Measurements from ENCODE around the gene GLRX.
"Not testable (repeated sequence)": the region's sequence is repeated elsewhere in the genome, so short reads cannot be mapped to it uniquely, and the experiment has no call there.

The GLRX gene

GRCh38 chr5:95822542-95823181, at the start of gene GLRX:
Gene GLRX (minus strand): TSS chr5:95822726. CDS start chr5:95822662, 64 bp downstream.
- TF ChIP-seq CTCF (IDR thresholded peaks at IDR 0.05; ENCODE audit: low read depth, low read length, missing control alignments): no peak
- DNase-seq (ENCODE audit: extremely low read depth, low read depth): no peak
- peak within 1 kb of the TSS; percentile 76 for H3K4me3 ChIP-seq (replicated peaks; ENCODE audit: low read depth, low read length)

DNA sequence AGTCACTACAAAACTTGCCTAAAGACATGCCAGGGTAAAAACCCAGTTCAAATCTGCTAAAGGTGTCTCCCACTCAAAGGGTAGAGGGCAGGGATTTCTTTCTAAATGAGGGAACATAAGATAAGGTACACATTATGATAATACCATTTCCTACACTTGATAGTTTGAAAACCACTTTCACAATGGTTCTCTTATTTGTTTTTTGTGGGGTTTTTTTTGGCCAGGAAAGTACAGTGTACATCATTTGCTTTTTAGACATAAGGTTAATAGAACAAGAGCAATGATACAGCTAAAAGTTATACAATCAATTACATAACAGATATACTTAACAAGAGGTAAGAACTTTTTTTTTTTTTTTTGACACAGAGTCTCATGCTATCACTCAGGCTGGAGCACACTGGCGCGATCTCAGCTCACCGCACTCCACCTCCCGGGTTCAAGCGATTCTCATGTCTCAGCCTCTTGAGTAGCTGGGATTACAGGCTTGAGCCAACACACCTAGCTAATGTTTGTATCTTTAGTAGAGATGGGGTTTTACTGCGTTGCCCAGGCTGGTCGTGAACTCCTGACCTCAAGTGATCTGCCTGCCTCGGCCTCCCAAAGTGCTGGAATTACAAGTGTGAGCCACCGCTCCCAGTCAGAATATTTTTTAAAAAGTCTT, 48.8 kb upstream of the GLRX start:
- no peak for DNase-seq (ENCODE audit: extremely low read depth, low read depth)
- TF ChIP-seq CTCF (IDR thresholded peaks at IDR 0.05; ENCODE audit: low read depth, low read length, missing control alignments): no peak
- H3K4me3 ChIP-seq (replicated peaks; ENCODE audit: low read depth, low read length): no peak overlapping the region

DNA sequence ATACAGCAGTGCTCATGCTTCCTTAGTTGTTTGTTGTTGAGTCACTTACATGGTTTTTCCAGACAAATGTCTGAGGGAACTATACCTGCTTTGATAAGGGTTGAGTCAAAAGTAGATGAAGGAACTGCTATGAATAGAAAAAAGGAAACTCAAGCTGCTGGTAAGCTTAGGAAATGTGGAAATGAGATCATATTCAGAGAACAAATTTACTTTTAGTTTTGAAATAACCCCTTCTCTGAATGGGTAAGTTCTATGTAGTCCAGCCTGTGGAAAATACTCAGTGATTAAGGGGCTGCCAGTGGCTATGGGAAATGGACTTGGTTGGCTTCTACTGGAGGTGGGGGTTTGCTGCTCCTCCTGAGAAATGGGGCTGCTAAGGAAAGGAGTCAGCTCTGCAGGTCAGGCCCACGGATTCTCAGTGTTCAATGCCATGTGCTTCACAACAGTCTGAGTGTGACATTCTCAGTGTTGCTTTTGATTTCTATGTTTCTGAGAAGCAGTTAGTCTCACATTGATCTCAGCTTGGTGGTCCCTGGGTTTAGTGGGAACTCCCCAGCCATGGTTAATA, 47.7 kb upstream of the GLRX start:
- no peak for TF ChIP-seq CTCF (IDR thresholded peaks at IDR 0.05; ENCODE audit: low read depth, low read length, missing control alignments)
- no peak for DNase-seq (ENCODE audit: extremely low read depth, low read depth)
- H3K4me3 ChIP-seq (replicated peaks; ENCODE audit: low read depth, low read length): no peak overlapping the region

DNA sequence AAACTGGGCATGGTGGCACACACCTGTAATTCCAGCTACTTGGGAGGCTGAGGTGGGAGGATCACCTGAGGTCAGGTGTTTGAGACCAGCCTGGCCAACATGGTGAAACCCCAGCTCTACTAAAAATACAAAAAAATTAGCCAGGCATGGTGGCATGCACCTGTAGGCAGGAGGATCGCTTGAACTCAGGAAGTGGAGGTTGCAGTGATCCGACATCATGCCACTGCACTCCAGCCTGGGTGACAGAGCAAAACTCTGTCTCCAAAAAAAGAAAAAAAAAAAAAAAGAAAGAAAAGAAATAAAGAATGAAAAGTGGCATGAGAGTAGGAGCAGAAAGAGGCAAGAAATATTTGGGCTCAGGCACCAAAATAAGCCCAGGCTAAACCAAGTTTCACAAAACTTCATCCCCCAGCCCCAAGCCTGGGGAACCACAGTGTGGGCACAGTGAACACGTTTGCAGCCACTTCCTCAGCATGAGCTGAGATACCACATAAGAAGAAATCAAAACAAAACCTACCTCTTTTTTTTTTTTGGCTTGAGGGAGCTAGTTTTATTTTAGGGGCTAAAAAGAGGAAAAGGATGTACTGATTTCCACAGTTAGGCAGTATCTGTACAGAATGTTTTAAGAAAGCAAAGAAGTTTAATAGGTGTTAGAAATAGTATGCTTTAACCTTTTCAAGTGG, 46.8 kb upstream of the GLRX start:
- DNase-seq (ENCODE audit: extremely low read depth, low read depth); H3K4me3 ChIP-seq (replicated peaks; ENCODE audit: low read depth, low read length): not testable (repeated sequence)

- TF ChIP-seq CTCF (IDR thresholded peaks at IDR 0.05; ENCODE audit: low read depth, low read length, missing control alignments): no peak
- no peak overlapping the region for H3K4me3 ChIP-seq (replicated peaks; ENCODE audit: low read depth, low read length)
- DNase-seq (ENCODE audit: extremely low read depth, low read depth): no peak
Observed at GRCh38 chr5:95868136-95868535, 45.6 kb upstream of the GLRX start.

- no peak overlapping the region for H3K4me3 ChIP-seq (replicated peaks; ENCODE audit: low read depth, low read length)
- TF ChIP-seq CTCF (IDR thresholded peaks at IDR 0.05; ENCODE audit: low read depth, low read length, missing control alignments): no peak
- no peak for DNase-seq (ENCODE audit: extremely low read depth, low read depth)
Observed at GRCh38 chr5:95866435-95867040, 44.0 kb upstream of the GLRX start.
